Uterus (tissue), 4 donors: ENCODE data around the gene SOHLH1. TPM values are rescaled to one million over a fixed set of nuclear protein-coding genes. Genes with fewer than 3 reads are reported as not detected.

Experiments
- DNase-seq, 2 donors: peaks; one replicate each; pipeline ENCODE4 v3.0.0-alpha.2; 2019 to 2020
- H3K27ac ChIP-seq, 2 donors: fragments of 200-600 bp; sonication (generic); 1 replicate in 1 of 2; 2 replicates in 1 of 2; pipeline ENCODE4 v1.5.1; 2016 to 2018
- H3K27me3 ChIP-seq, 2 donors: fragments of 200-600 bp; sonication (generic); one replicate each; pipeline ENCODE4 v1.5.1; 2018 to 2019; ENCODE audit warnings: control low read depth in 1 of 2
- H3K36me3 ChIP-seq, 2 donors: fragments of 200-600 bp; sonication (generic); one replicate each; pipeline ENCODE4 v1.5.1; 2019; ENCODE audit warnings: control low read depth in 1 of 2
- H3K4me1 ChIP-seq, 2 donors: fragments of 200-600 bp; sonication (generic); one replicate each; pipeline ENCODE4 v1.5.1; 2018 to 2019; ENCODE audit warnings: control low read depth in 1 of 2
- H3K4me3 ChIP-seq, 2 donors: fragments of 200-600 bp; sonication (generic); 1 replicate in 1 of 2; 2 replicates in 1 of 2; pipeline ENCODE4 v1.5.1; 2018 to 2019; ENCODE audit warnings: mild to moderate bottlenecking in 1 of 2
- H3K9me3 ChIP-seq, 2 donors: fragments of 200-600 bp; sonication (generic); one replicate each; pipeline ENCODE4 v1.5.1; 2019; ENCODE audit warnings: control low read depth in 1 of 2
- POLR2A ChIP-seq, 2 donors: fragments of 450-650 bp; IDR thresholded peaks; one replicate each; pipeline ENCODE4 v1.6.1; 2016; ENCODE audit warnings: antibody characterized with exemption in 2 of 2, mild to moderate bottlenecking in 1 of 2, moderate library complexity in 1 of 2
- intact Hi-C: fragments of 100-400 bp; cut with DNase I; formaldehyde crosslinking; loops from one replicate; pipeline ENCODE4 v1.15.1; 2023; ENCODE audit warnings: low total_unique reads
- total RNA-seq, 4 donors: library from RNA; depleted of rRNA in 3 of 4; stranded (reverse); fragments of >200 nt in 3 of 4; gene quantifications; one replicate each; pipeline versions ENCODE4 v1.1.0 to v1.2.4, GENCODE V29; 2014 to 2023
- TF ChIP-seq, protein P1 (sequence below), 4 experiments: fragments of 200-600 bp in 2 of 4; fragments of 450-650 bp in 2 of 4; sonication (generic) in 2 of 4; IDR thresholded peaks; one replicate each; pipeline ENCODE4 v1.5.1; 2016 to 2019; ENCODE audit warnings: antibody characterized with exemption in 4 of 4, mild to moderate bottlenecking in 2 of 4, moderate library complexity in 1 of 4
- donor health status: DM: yes; HTN: yes; CAD: no.

SOHLH1 gene
- total RNA-seq, 4 donors from 2014 or later: not detected

DNA sequence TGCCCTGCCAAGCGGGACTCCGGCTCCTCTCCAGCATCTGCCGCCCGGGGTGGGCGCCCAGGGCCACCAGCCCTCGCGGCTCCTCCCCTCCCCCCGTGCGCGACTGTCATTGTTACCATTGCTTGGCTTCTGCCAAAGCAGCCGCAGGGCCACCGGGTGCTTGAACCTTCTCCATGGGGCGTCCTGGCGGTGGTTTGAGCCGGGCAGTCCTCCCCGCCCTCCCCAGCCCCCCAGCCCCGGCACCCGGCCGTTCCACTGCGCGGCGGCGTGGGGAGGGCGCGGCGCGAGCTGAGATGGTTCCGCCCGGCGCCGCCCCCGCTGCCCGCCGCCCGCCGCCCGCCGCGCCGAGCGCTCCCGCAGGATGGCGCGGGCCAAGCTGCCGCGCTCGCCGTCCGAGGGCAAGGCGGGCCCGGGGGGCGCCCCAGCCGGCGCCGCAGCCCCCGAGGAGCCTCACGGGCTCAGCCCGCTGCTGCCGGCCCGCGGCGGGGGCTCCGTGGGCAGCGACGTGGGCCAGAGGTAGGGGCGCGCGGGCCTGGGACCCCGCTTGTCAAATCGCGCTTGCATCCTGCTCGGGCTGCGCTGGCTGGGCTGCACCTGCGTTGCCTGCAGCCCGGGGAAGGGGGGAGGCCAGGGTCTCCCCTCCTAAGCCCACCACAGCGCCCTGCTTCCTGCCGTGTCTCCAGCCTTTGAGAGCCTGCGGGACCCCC lies 37.1 kb upstream of the SOHLH1 start:
- Histone ChIP-seq H3K9me3 (peaks cover 0 to 2% of the 10 kb centered on the region in 2 donors), H3K27ac (no peak overlapping the region)
- TF ChIP-seq, protein P1, sequence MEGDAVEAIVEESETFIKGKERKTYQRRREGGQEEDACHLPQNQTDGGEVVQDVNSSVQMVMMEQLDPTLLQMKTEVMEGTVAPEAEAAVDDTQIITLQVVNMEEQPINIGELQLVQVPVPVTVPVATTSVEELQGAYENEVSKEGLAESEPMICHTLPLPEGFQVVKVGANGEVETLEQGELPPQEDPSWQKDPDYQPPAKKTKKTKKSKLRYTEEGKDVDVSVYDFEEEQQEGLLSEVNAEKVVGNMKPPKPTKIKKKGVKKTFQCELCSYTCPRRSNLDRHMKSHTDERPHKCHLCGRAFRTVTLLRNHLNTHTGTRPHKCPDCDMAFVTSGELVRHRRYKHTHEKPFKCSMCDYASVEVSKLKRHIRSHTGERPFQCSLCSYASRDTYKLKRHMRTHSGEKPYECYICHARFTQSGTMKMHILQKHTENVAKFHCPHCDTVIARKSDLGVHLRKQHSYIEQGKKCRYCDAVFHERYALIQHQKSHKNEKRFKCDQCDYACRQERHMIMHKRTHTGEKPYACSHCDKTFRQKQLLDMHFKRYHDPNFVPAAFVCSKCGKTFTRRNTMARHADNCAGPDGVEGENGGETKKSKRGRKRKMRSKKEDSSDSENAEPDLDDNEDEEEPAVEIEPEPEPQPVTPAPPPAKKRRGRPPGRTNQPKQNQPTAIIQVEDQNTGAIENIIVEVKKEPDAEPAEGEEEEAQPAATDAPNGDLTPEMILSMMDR (IDR thresholded peaks at IDR 0.05): no peak
- TF ChIP-seq POLR2A (IDR thresholded peaks at IDR 0.05): no peak

DNA sequence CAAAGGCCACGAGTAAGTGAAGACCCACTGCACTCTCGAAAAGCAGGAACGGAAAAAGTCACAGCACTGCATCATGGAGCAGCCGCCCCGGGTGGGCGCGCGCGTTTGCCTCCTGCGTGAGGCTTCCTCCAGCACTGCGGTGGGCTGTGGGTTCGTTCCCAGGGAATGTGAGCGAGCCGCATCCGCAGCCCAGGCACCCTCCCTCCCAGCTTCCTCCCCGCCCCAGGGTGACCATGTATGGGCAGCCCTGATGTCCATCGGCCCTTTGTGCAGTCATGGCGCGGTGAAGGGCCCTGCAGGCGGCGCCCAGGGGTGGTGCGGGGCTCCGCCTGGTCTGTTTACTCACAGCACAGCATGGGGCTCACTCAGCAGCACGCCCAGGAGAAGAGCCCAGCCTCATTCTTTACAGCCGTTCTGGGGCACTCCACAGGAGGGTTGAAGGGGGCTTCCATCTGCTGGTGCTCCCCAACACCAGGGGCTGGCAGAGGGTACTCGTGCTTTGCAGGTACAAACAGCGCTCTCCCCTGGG lies 35.4 kb upstream of the SOHLH1 start:
- H3K36me3 ChIP-seq: no peaks in the 10 kb centered on the region
- intact Hi-C loops: no loop called here
- H3K4me1 ChIP-seq: no peaks in the 10 kb centered on the region
- H3K27ac ChIP-seq: no peak overlapping the region
- no peak overlapping the region for H3K4me3 ChIP-seq
- peaks cover 0 to 7% of the 10 kb centered on the region in 2 donors for H3K9me3 ChIP-seq
- no peak for DNase-seq
- TF ChIP-seq, protein P1 (IDR thresholded peaks at IDR 0.05): no peak
- no peak for TF ChIP-seq POLR2A (IDR thresholded peaks at IDR 0.05)
- H3K27me3 ChIP-seq: no peaks in the 10 kb centered on the region

More for the DNA sequence above, 37.1 kb upstream of the SOHLH1 start:
- H3K27me3 ChIP-seq: no peaks in the 10 kb centered on the region
- no peak overlapping the region for H3K4me3 ChIP-seq
- no peak for DNase-seq
- intact Hi-C loops: no loop called here
- no peaks in the 10 kb centered on the region for H3K4me1 ChIP-seq
- H3K36me3 ChIP-seq: no peaks in the 10 kb centered on the region

DNA sequence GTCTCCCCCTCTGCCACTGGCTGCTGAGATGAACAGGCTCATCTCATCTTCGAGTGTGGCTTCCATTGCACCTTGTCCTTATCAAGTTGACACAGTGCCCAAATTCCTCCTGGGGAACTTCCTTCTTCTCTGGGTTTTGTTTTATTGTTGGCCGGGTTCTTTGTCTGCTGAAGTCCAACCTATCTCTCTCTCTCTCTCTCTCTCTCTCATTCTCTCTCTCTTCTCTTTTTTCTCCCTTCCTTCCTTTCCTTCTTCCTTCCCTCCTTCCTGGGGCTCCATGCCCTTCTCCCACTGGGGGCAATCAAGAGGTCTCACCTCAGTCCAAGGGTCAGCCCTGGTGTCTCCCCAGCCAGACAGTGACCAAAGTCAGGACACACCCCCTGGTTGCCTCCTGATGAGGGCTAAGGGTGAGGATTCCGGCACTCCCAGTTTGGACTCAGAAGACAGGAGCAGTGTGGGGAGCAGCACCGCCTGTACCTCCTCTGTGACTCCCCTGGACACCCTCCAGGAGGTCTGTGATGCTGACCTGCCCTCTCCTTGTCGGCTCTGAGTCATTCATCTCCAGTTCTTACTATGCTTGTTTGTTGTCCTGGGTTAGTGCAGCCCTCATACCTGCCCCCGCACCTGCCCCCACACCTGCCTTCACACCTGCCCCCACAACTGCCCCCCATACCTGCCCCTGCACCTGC lies 33.4 kb upstream of the SOHLH1 start:
- Histone ChIP-seq H3K27ac (no peak overlapping the region), H3K4me1 (no peaks in the 10 kb centered on the region), H3K36me3 (no peaks in the 10 kb centered on the region), H3K9me3 (peaks cover 0 to 7% of the 10 kb centered on the region in 2 donors), H3K4me3 (no peak overlapping the region), H3K27me3 (no peaks in the 10 kb centered on the region)
- intact Hi-C loops: no loop called here
- DNase-seq: no peak
- TF ChIP-seq POLR2A (IDR thresholded peaks at IDR 0.05): no peak
- TF ChIP-seq, protein P1 (IDR thresholded peaks at IDR 0.05): no peak

DNA sequence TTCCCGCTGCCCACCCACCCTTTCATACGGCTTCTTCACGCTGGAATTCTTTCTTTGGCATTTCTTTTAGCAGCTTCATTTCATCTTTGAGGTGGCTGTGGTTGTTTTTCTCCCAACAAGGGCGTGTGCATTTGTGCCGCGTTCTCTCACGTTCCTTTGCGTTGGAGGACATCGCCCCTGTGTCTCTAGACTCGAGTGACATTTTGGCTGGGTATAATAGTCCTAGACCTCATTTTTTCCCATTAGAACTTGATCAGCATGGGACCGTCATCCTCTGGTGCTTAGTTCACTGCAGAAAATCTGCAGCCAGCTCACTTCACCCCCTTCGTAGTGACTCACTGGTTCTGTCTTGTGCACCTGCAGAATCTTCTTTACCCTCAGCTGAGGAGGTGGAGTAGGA lies 32.2 kb upstream of the SOHLH1 start:
- intact Hi-C loops: no loop called here
- TF ChIP-seq, protein P1 (IDR thresholded peaks at IDR 0.05): no peak
- TF ChIP-seq POLR2A (IDR thresholded peaks at IDR 0.05): no peak
- no peaks in the 10 kb centered on the region for H3K27me3 ChIP-seq

DNA sequence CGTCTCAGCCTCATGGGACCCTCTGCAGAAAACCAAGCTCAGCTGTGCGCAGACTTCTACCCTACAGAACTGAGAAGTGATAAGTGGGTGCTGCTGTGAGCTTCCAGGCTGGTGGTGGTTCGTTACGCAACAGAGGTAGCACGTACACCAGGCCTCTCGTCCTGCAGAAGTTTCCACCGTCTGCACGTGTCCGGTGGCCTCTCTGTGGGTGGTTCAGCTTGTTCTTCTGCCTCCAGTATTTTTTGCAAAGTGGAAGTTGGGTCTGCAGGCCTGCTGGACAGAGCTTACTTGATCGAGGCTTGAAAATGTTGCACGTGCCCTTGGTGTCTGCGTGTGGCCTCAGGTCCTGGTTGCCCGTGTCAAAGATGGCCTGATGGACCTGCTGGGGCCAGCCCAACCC lies 30.2 kb upstream of the SOHLH1 start:
- no peaks in the 10 kb centered on the region for H3K36me3 ChIP-seq
- no peak overlapping the region for H3K4me3 ChIP-seq
- intact Hi-C loops: no loop called here
- TF ChIP-seq POLR2A (IDR thresholded peaks at IDR 0.05): no peak
- TF ChIP-seq, protein P1 (IDR thresholded peaks at IDR 0.05): no peak
- DNase-seq: no peak
- no peaks in the 10 kb centered on the region for H3K4me1 ChIP-seq
- H3K27ac ChIP-seq: no peak overlapping the region
- H3K27me3 ChIP-seq: peaks cover 0 to 7% of the 10 kb centered on the region in 2 donors
- peaks cover 0 to 7% of the 10 kb centered on the region in 2 donors for H3K9me3 ChIP-seq

More for the DNA sequence above, 32.2 kb upstream of the SOHLH1 start:
- H3K4me1 ChIP-seq: no peaks in the 10 kb centered on the region
- no peaks in the 10 kb centered on the region for H3K36me3 ChIP-seq
- DNase-seq: no peak
- no peak overlapping the region for H3K4me3 ChIP-seq
- H3K27ac ChIP-seq: no peak overlapping the region
- H3K9me3 ChIP-seq: peaks cover 0 to 7% of the 10 kb centered on the region in 2 donors
